Loucy (cell line): ENCODE data around the gene DGAT2.
A peak's percentile ranks its signal among the peaks of the same experiment; 100 is the strongest.

ENCODE experiments used
- H2AFZ ChIP-seq: fragments of 200-600 bp; sonication (generic); 2 replicates; pipeline ENCODE4 v1.6.0; 2016; ENCODE audit warnings: antibody characterized with exemption, mild to moderate bottlenecking, low read length, moderate library complexity
- H3F3A ChIP-seq: fragments of 200-600 bp; 2 replicates; pipeline ENCODE4 v1.6.0; 2016; ENCODE audit warnings: antibody characterized with exemption, low read depth, mild to moderate bottlenecking
- H3K27me3 ChIP-seq: fragments of 200-600 bp; sonication (generic); 2 replicates; pipeline ENCODE4 v1.6.1; 2014; ENCODE audit warnings: low read length, mild to moderate bottlenecking; ENCODE audit not compliant: insufficient read depth, poor library complexity, severe bottlenecking
- H3K36me3 ChIP-seq: fragments of 200-600 bp; sonication (generic); 2 replicates; pipeline ENCODE4 v1.6.1; 2016; ENCODE audit warnings: low read length; ENCODE audit not compliant: insufficient read depth
- H3K4me1 ChIP-seq: fragments of 200-600 bp; sonication (generic); 2 replicates; pipeline ENCODE4 v1.5.1; 2014; ENCODE audit warnings: low read length, mild to moderate bottlenecking; ENCODE audit not compliant: insufficient read depth, poor library complexity, severe bottlenecking
- H3K4me2 ChIP-seq: fragments of 200-600 bp; sonication (generic); 2 replicates; pipeline ENCODE4 v1.6.0; 2014; ENCODE audit warnings: antibody characterized with exemption, low read length, low read depth, mild to moderate bottlenecking; ENCODE audit not compliant: poor library complexity, severe bottlenecking
- H3K4me3 ChIP-seq: fragments of 200-600 bp; sonication (generic); 2 replicates; pipeline ENCODE4 v1.5.1; 2014; ENCODE audit warnings: low read length, mild to moderate bottlenecking, mixed read lengths; ENCODE audit not compliant: poor library complexity, severe bottlenecking
- H3K79me2 ChIP-seq: fragments of 200-600 bp; sonication (generic); 2 replicates; pipeline ENCODE4 v1.6.1; 2014; ENCODE audit warnings: low read length; ENCODE audit not compliant: insufficient read depth
- H3K9ac ChIP-seq: fragments of 200-600 bp; sonication (generic); 2 replicates; pipeline ENCODE4 v1.6.0; 2014; ENCODE audit warnings: mild to moderate bottlenecking, low read depth, low read length, moderate library complexity; ENCODE audit not compliant: poor library complexity, severe bottlenecking
- H3K9me2 ChIP-seq: fragments of 200-600 bp; sonication (generic); replicated peaks from 2 replicates; pipeline ENCODE4 v1.6.1; 2016; ENCODE audit warnings: low read depth, low read length, mixed read lengths
- H3K9me3 ChIP-seq: fragments of 200-600 bp; sonication (generic); 2 replicates; pipeline ENCODE4 v1.6.1; 2014; ENCODE audit warnings: mild to moderate bottlenecking, antibody characterized with exemption, low read length, low read depth; ENCODE audit not compliant: insufficient read depth
- H4K20me1 ChIP-seq: fragments of 200-600 bp; sonication (generic); 2 replicates; pipeline ENCODE4 v1.6.0; 2014; ENCODE audit warnings: antibody characterized with exemption, low read length, mild to moderate bottlenecking; ENCODE audit not compliant: insufficient read depth, poor library complexity, severe bottlenecking
- CTCF ChIP-seq: fragments of 200-600 bp; sonication (generic); conservative IDR thresholded peaks from 2 replicates; pipeline ENCODE4 v1.5.1; 2014; ENCODE audit warnings: mild to moderate bottlenecking, antibody characterized with exemption, low read length
- EZH2phosphoT487 ChIP-seq: fragments of 200-600 bp; IDR thresholded peaks from 2 replicates; pipeline ENCODE4 v1.6.1; 2018; ENCODE audit warnings: antibody characterized with exemption, mild to moderate bottlenecking, moderate library complexity, borderline replicate concordance

Gene DGAT2

GRCh38 chr11:75797792-75798191 lies 29.2 kb downstream of the DGAT2 start:
- peaks cover 15% of the 10 kb centered on the region for H3K4me1 ChIP-seq
- H3K4me3 ChIP-seq = no peak overlapping the region
- TF ChIP-seq EZH2phosphoT487 (no peak), CTCF (no peak)
- no peaks in the 10 kb centered on the region for H3K9me2 ChIP-seq
- no peaks in the 10 kb centered on the region for H3K9me3 ChIP-seq
- no peak overlapping the region for H3K9ac ChIP-seq
- H3K36me3 ChIP-seq = no peaks in the 10 kb centered on the region
- no peaks in the 10 kb centered on the region for H3K79me2 ChIP-seq
- H3F3A ChIP-seq = no peaks in the 10 kb centered on the region
- H2AFZ ChIP-seq = no peak overlapping the region
- H3K27me3 ChIP-seq = no peaks in the 10 kb centered on the region
- no peak overlapping the region for H3K4me2 ChIP-seq
- no peaks in the 10 kb centered on the region for H4K20me1 ChIP-seq

DNA sequence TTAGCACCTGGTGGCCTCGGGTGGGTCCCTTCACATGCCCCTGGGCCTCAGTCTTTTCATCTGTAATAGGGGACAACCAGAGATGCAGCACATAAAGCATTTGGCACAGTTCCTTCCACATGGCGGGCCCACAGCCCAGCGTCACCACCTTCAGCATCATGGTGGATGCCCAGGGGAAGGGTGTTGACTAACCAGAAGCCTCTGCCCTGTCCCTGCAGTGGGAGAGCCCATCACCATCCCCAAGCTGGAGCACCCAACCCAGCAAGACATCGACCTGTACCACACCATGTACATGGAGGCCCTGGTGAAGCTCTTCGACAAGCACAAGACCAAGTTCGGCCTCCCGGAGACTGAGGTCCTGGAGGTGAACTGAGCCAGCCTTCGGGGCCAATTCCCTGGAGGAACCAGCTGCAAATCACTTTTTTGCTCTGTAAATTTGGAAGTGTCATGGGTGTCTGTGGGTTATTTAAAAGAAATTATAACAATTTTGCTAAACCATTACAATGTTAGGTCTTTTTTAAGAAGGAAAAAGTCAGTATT lies 31.6 kb downstream of the DGAT2 start:
- H2AFZ ChIP-seq = no peak overlapping the region
- no peak overlapping the region for H3K9ac ChIP-seq
- no peaks in the 10 kb centered on the region for H3K79me2 ChIP-seq
- no peaks in the 10 kb centered on the region for H3K27me3 ChIP-seq
- H4K20me1 ChIP-seq = no peaks in the 10 kb centered on the region
- TF ChIP-seq EZH2phosphoT487 = no peak
- TF ChIP-seq CTCF = no peak
- no peaks in the 10 kb centered on the region for H3K9me2 ChIP-seq
- H3K36me3 ChIP-seq = no peaks in the 10 kb centered on the region
- H3K4me2 ChIP-seq = no peak overlapping the region
- no peak overlapping the region for H3K4me3 ChIP-seq
- H3F3A ChIP-seq = no peaks in the 10 kb centered on the region
- H3K9me3 ChIP-seq = no peaks in the 10 kb centered on the region
- H3K4me1 ChIP-seq = peaks cover 15% of the 10 kb centered on the region

GRCh38 chr11:75800728-75801361 lies 32.3 kb downstream of the DGAT2 start:
- Histone ChIP-seq H3K27me3 (no peaks in the 10 kb centered on the region), H3K79me2 (no peaks in the 10 kb centered on the region), H3K36me3 (no peaks in the 10 kb centered on the region), H4K20me1 (no peaks in the 10 kb centered on the region), H3K4me2 (peak overlapping the region; percentile 35), H3K9me3 (no peaks in the 10 kb centered on the region), H3K9ac (no peak overlapping the region), H2AFZ (peak overlapping the region; percentile 29), H3K4me1 (peaks cover 15% of the 10 kb centered on the region), H3F3A (no peaks in the 10 kb centered on the region), H3K9me2 (no peaks in the 10 kb centered on the region), H3K4me3 (no peak overlapping the region)
- TF ChIP-seq EZH2phosphoT487 (no peak), CTCF (no peak; the same call in 1 of the 2 replicates)
